ENCODE measurements around the gene WBP2. TPM values are rescaled to one million over a fixed set of nuclear protein-coding genes. Genes with fewer than 3 reads are reported as not detected.

Gene WBP2
- total and polyA plus RNA-seq, 8 donors: 56.0 to 106 (median 67.9) TPM

- DNase-seq (peak in 1 of 6 donors; percentile 78), FAIRE-seq (no peak), ATAC-seq (no peak)
- no peak for TF ChIP-seq CTCF (IDR thresholded peaks at IDR 0.05)
- no peaks in the 10 kb centered on the region for H3K9me3 ChIP-seq
- WGBS, 2 donors: 93 to 95% methylated on average over 23 of the region's 23 CpGs
- H3K27ac ChIP-seq: no peak overlapping the region
- no peak overlapping the region for H3K4me3 ChIP-seq
- intact Hi-C loops (cut with DNase I): no loop called here
- H3K27me3 ChIP-seq: no peaks in the 10 kb centered on the region
- peaks cover 3 to 32% (median 15%) of the 10 kb centered on the region in 3 donors for H3K36me3 ChIP-seq
- H3K4me1 ChIP-seq: peaks cover 7 to 20% (median 17%) of the 10 kb centered on the region in 3 donors
Measured at GRCh38 chr17:75899767-75900468, 44.8 kb upstream of the WBP2 start.

- H3K36me3 ChIP-seq: peaks cover 3 to 32% (median 15%) of the 10 kb centered on the region in 3 donors
- H3K4me1 ChIP-seq: peaks cover 7 to 20% (median 17%) of the 10 kb centered on the region in 3 donors
- no peak for FAIRE-seq
- no peak overlapping the region for H3K4me3 ChIP-seq
- H3K27ac ChIP-seq: no peak overlapping the region
- H3K27me3 ChIP-seq: no peaks in the 10 kb centered on the region
- H3K9me3 ChIP-seq: no peaks in the 10 kb centered on the region
- no peak for DNase-seq
- intact Hi-C loops (cut with DNase I): no loop called here
- TF ChIP-seq CTCF (IDR thresholded peaks at IDR 0.05): no peak
- WGBS, 2 donors: 88% methylated on average over 13 of the region's 13 CpGs
- no peak for ATAC-seq
Measured at GRCh38 chr17:75899353-75899752, 44.2 kb upstream of the WBP2 start.

GRCh38 chr17:75898791-75899190 lies 43.7 kb upstream of the WBP2 start:
- DNase-seq: no peak
- TF ChIP-seq CTCF (IDR thresholded peaks at IDR 0.05): no peak
- intact Hi-C loops (cut with DNase I): no loop called here
- no peak overlapping the region for H3K4me3 ChIP-seq
- H3K36me3 ChIP-seq: peaks cover 3 to 32% (median 15%) of the 10 kb centered on the region in 3 donors
- no peak overlapping the region for H3K27ac ChIP-seq
- no peaks in the 10 kb centered on the region for H3K9me3 ChIP-seq
- no peak for ATAC-seq
- FAIRE-seq: no peak
- H3K4me1 ChIP-seq: peaks cover 7 to 16% (median 15%) of the 10 kb centered on the region in 3 donors
- WGBS, 2 donors: 93 to 95% methylated on average over 16 of the region's 16 CpGs
- no peaks in the 10 kb centered on the region for H3K27me3 ChIP-seq

GRCh38 chr17:75898065-75898464 lies 42.9 kb upstream of the WBP2 start:
- intact Hi-C loops (cut with DNase I): no loop called here
- peak in 1 of 6 donors; percentile 62 for DNase-seq
- H3K36me3 ChIP-seq: peaks cover 3 to 32% (median 15%) of the 10 kb centered on the region in 3 donors
- TF ChIP-seq CTCF (IDR thresholded peaks at IDR 0.05): no peak
- H3K9me3 ChIP-seq: no peaks in the 10 kb centered on the region
- H3K27ac ChIP-seq: no peak overlapping the region
- H3K4me3 ChIP-seq: no peak overlapping the region
- no peak for ATAC-seq
- no peak for FAIRE-seq
- H3K27me3 ChIP-seq: no peaks in the 10 kb centered on the region
- H3K4me1 ChIP-seq: peaks cover 7 to 10% (median 8%) of the 10 kb centered on the region in 3 donors
- WGBS, 2 donors: 85 to 93% methylated on average over 8 of the region's 8 CpGs

All from pancreas (tissue), 10 donors.